Endothelial cell of umbilical vein (primary cell): ENCODE measurements around the gene SV2C. TPM values are rescaled to one million over a fixed set of nuclear protein-coding genes. Genes with fewer than 3 reads are reported as not detected.

Experiments used
- BruUV-seq: library from RNA; stranded (reverse); fragments of 400-500 nt; replicated peaks from 2 replicates; lab custom pipeline; 2021; lab: Mats Ljungman, UMichigan
- CTCF ChIA-PET: fragments of 300-600, 350-600 bp; sonication (Branson Sonifier 250); formaldehyde crosslinking; loops from one replicate; lab custom pipeline; 2021; ENCODE audit warnings: antibody characterized with exemption, inconsistent platforms; lab: Charles Lee
- POLR2A ChIA-PET: fragments of 300-600, 350-600 bp; sonication (Branson Sonifier 250); formaldehyde crosslinking; loops from one replicate; lab custom pipeline; 2021; ENCODE audit warnings: antibody characterized with exemption, inconsistent platforms; lab: Charles Lee
- DNase-seq: peaks from one replicate; pipeline ENCODE4 v3.0.0-alpha.2; 2011; ENCODE audit warnings: low read depth, low spot score
- FAIRE-seq: peaks from 2 replicates; lab custom pipeline; 2011; peaks lifted over from hg19 to GRCh38; lab: Jason Lieb, UNC
- H2AFZ ChIP-seq: 2 replicates; pipeline ENCODE4 v1.6.0; 2012; ENCODE audit warnings: low read depth, low read length, control low read depth, inconsistent platforms
- H3K27ac ChIP-seq: 2 replicates; pipeline ENCODE4 v1.5.1; 2011; ENCODE audit warnings: low read depth, mild to moderate bottlenecking, control low read depth, low read length, moderate library complexity; ENCODE audit not compliant: insufficient read depth
- H3K27me3 ChIP-seq, 2 experiments: 2 replicates each; pipeline versions ENCODE4 v1.6.0 to v1.6.1; 2011; ENCODE audit warnings: low read length in 2 of 2, mixed read lengths in 1 of 2; ENCODE audit not compliant: control insufficient read depth in 2 of 2, insufficient read depth in 2 of 2
- H3K36me3 ChIP-seq, 2 experiments: 2 replicates in 1 of 2; 3 replicates in 1 of 2; pipeline ENCODE4 v1.5.1; 2011; ENCODE audit warnings: low read length in 2 of 2, mild to moderate bottlenecking in 1 of 2, moderate library complexity in 1 of 2; ENCODE audit not compliant: control insufficient read depth in 2 of 2, insufficient read depth in 2 of 2; ENCODE audit errors: extremely low read depth in 1 of 2
- H3K4me1 ChIP-seq: 3 replicates; pipeline ENCODE4 v1.5.1; 2011; ENCODE audit warnings: mild to moderate bottlenecking, low read length; ENCODE audit not compliant: control insufficient read depth, insufficient read depth; ENCODE audit errors: extremely low read depth
- H3K4me2 ChIP-seq: 2 replicates; pipeline ENCODE4 v1.6.1; 2011; ENCODE audit warnings: low read length, control low read depth, mixed read lengths; ENCODE audit not compliant: insufficient read depth
- H3K4me3 ChIP-seq, 3 experiments: fragments of 200-600 bp in 1 of 3; sonication (generic), shearing (Covaris generic) in 1 of 3; replicated peaks in 1 of 3; 2 replicates each; pipeline ENCODE4 v1.5.1; 2011 to 2016; ENCODE audit warnings: control low read depth in 3 of 3, low read length in 3 of 3, mild to moderate bottlenecking in 2 of 3, inconsistent platforms in 1 of 3, low read depth in 1 of 3, moderate library complexity in 1 of 3; ENCODE audit not compliant: insufficient read depth in 1 of 3
- H3K79me2 ChIP-seq: 2 replicates; pipeline ENCODE4 v1.6.0; 2012; ENCODE audit warnings: low read length, inconsistent platforms; ENCODE audit not compliant: control insufficient read depth, insufficient read depth
- H3K9ac ChIP-seq: replicated peaks from 2 replicates; pipeline ENCODE3; 2011; ENCODE audit warnings: low read length, control low read depth; ENCODE audit not compliant: insufficient read depth; ENCODE audit errors: extremely low read depth
- H3K9me1 ChIP-seq: replicated peaks from 3 replicates; pipeline ENCODE4 v1.6.0; 2011; ENCODE audit warnings: mild to moderate bottlenecking, low read length; ENCODE audit not compliant: control insufficient read depth, insufficient read depth; ENCODE audit errors: extremely low read depth
- H3K9me3 ChIP-seq: replicated peaks from 2 replicates; pipeline ENCODE4 v1.5.1; 2012; ENCODE audit warnings: low read length, inconsistent platforms; ENCODE audit not compliant: control insufficient read depth, insufficient read depth
- H4K20me1 ChIP-seq: replicated peaks from 2 replicates; pipeline ENCODE3; 2011; ENCODE audit warnings: mild to moderate bottlenecking, low read length; ENCODE audit not compliant: control insufficient read depth, insufficient read depth; ENCODE audit errors: extremely low read depth
- CTCF ChIP-seq, 2 donors: IDR thresholded peaks; 1 replicate in 1 of 2; 2 replicates in 1 of 2; pipeline ENCODE4 v1.5.1; 2011; ENCODE audit warnings: low read length in 2 of 2, mild to moderate bottlenecking in 2 of 2, moderate library complexity in 2 of 2, control low read depth in 1 of 2, inconsistent platforms in 1 of 2, low read depth in 1 of 2; ENCODE audit not compliant: insufficient read depth in 1 of 2; ENCODE audit errors: extremely low read depth in 1 of 2
- EZH2 ChIP-seq: IDR thresholded peaks from 2 replicates; pipeline ENCODE4 v1.6.1; 2012; ENCODE audit warnings: borderline replicate concordance, low read depth, mild to moderate bottlenecking, moderate library complexity, low read length, inconsistent platforms; ENCODE audit not compliant: severe bottlenecking
- FOS ChIP-seq: IDR thresholded peaks from 2 replicates; pipeline ENCODE4 v1.6.1; 2011; ENCODE audit warnings: mild to moderate bottlenecking, low read length, moderate library complexity, borderline replicate concordance; ENCODE audit not compliant: insufficient read depth
- GATA2 ChIP-seq: IDR thresholded peaks from 2 replicates; pipeline ENCODE4 v1.7.0; 2011; ENCODE audit warnings: low read depth, mild to moderate bottlenecking, moderate library complexity, mixed read lengths, low read length; ENCODE audit not compliant: insufficient read length, insufficient read depth
- MAX ChIP-seq: IDR thresholded peaks from 2 replicates; pipeline ENCODE4 v1.6.1; 2011; ENCODE audit not compliant: insufficient read depth, insufficient read length
- MYC ChIP-seq: IDR thresholded peaks from one replicate; pipeline ENCODE4 v1.6.1; 2011; ENCODE audit warnings: mild to moderate bottlenecking, low read depth, low read length
- POLR2A ChIP-seq: IDR thresholded peaks from 2 replicates; pipeline ENCODE4 v1.6.1; 2012; ENCODE audit warnings: low read depth, mild to moderate bottlenecking, control low read depth, low read length
- POLR2AphosphoS5 ChIP-seq: IDR thresholded peaks from 2 replicates; pipeline ENCODE4 v1.6.1; 2012; ENCODE audit warnings: low read depth, mild to moderate bottlenecking, control low read depth, low read length, moderate library complexity; ENCODE audit not compliant: insufficient read depth
- dilution Hi-C: fragments of 300-500 bp; cut with MboI; formaldehyde crosslinking; loops from one replicate; pipeline ENCODE4 v1.15.0; 2019; ENCODE audit warnings: low sequenced_read_pairs; ENCODE audit not compliant: extremely low pct_ligation_motif_present
- intact Hi-C: fragments of 100-400 bp; cut with micrococcal nuclease; formaldehyde crosslinking; loops from one replicate; pipeline ENCODE4 v1.10.0; 2022
- polyA plus RNA-seq, 4 experiments: library from polyadenylated mRNA; depleted of rRNA in 3 of 4; stranded (reverse) in 3 of 4; unstranded in 1 of 4; fragments of >200 nt; gene quantifications; 2 replicates each; pipeline versions ENCODE4 v1.2.1 to v1.2.3, GENCODE V29; 2011 to 2012; ENCODE audit warnings: missing spikeins in 1 of 4
- total RNA-seq: library from RNA; stranded (reverse); gene quantifications from 2 replicates; pipeline ENCODE4 v1.2.3, GENCODE V29; 2021

Gene SV2C
- total and polyA plus RNA-seq, 2 donors (not counting 3 experiments of a cell fraction or from before 2014, with no cell fraction given), result not detected

GRCh38 chr5:76312783-76313182 lies 229.6 kb downstream of the SV2C start:
- TF ChIP-seq POLR2AphosphoS5 (no peak), POLR2A (no peak), EZH2 (no peak), MAX (no peak), GATA2 (no peak), FOS (no peak), CTCF (IDR thresholded peaks at IDR 0.05; ENCODE audit: extremely low read depth in 1 of 2, insufficient read depth in 1 of 2, low read depth in 1 of 2, low read length in 2 of 2) (no peak), MYC (no peak)

More at GRCh38 chr5:76312783-76313182, 229.6 kb downstream of the SV2C start:
- Histone ChIP-seq H3K79me2 (no peaks in the 10 kb centered on the region), H3K9me1 (no peaks in the 10 kb centered on the region), H3K4me2 (no peak overlapping the region), H3K9ac (no peak overlapping the region), H3K4me3 (no peak overlapping the region), H4K20me1 (no peaks in the 10 kb centered on the region), H2AFZ (no peak overlapping the region), H3K4me1 (no peaks in the 10 kb centered on the region), H3K9me3 (no peaks in the 10 kb centered on the region), H3K27ac (no peak overlapping the region), H3K36me3 (no peaks in the 10 kb centered on the region), H3K27me3 (no peaks in the 10 kb centered on the region)
- FAIRE-seq (no peak), DNase-seq (no peak)
- intact Hi-C loops (no loop called here), dilution Hi-C loops (no loop called here)
- CTCF ChIA-PET, result no interaction called here
- POLR2A ChIA-PET, result no interaction called here
- BruUV-seq, result no TSS peak
